Activated CD4-positive, alpha-beta T cell treated with anti-CD3 and anti-CD28 coated beads, Interleukin-2, amount 10 ng/mL, durations not matched to agents 7 days and 5 days (primary cell): Measurements from ENCODE around the gene PSG7. TPM values are rescaled to one million over a fixed set of nuclear protein-coding genes. Genes with fewer than 3 reads are reported as not detected.
"Not testable (repeated sequence)": the region's sequence is repeated elsewhere in the genome, so short reads cannot be mapped to it uniquely, and the experiment has no call there.

Experiments used
- CTCF ChIA-PET: fragments of 350-600 bp; sonication (Branson Sonifier 250); formaldehyde crosslinking; loops from one replicate; lab custom pipeline; 2021; ENCODE audit warnings: antibody characterized with exemption; lab: Charles Lee
- POLR2A ChIA-PET: fragments of 350-600 bp; sonication (Branson Sonifier 250); formaldehyde crosslinking; loops from one replicate; lab custom pipeline; 2021; ENCODE audit warnings: antibody characterized with exemption; lab: Charles Lee
- DNase-seq: peaks from one replicate; pipeline ENCODE4 v3.0.0-alpha.2; 2020
- H3K27ac Mint-ChIP-seq: one replicate; pipeline ENCODE4 v1.8.0; 2021; ENCODE audit warnings: mild to moderate bottlenecking, moderate library complexity, mixed read lengths
- H3K27me3 Mint-ChIP-seq: one replicate; pipeline ENCODE4 v1.8.0; 2021; ENCODE audit warnings: mixed read lengths
- H3K36me3 Mint-ChIP-seq: one replicate; pipeline ENCODE4 v1.8.0; 2021; ENCODE audit warnings: low read depth, mixed read lengths
- H3K4me1 Mint-ChIP-seq: one replicate; pipeline ENCODE4 v1.8.0; 2021; ENCODE audit warnings: mixed read lengths
- H3K4me3 Mint-ChIP-seq: one replicate; pipeline ENCODE4 v1.8.0; 2021; ENCODE audit warnings: mild to moderate bottlenecking, moderate library complexity, mixed read lengths
- H3K9me3 Mint-ChIP-seq: one replicate; pipeline ENCODE4 v1.8.0; 2021; ENCODE audit warnings: mixed read lengths
- total RNA-seq, 2 experiments: library from RNA; stranded (reverse); gene quantifications; one replicate each; pipeline ENCODE4 v1.2.3, GENCODE V29; 2021

The PSG7 gene
- total RNA-seq, 2 experiments from 2014 or later: not detected

DNA sequence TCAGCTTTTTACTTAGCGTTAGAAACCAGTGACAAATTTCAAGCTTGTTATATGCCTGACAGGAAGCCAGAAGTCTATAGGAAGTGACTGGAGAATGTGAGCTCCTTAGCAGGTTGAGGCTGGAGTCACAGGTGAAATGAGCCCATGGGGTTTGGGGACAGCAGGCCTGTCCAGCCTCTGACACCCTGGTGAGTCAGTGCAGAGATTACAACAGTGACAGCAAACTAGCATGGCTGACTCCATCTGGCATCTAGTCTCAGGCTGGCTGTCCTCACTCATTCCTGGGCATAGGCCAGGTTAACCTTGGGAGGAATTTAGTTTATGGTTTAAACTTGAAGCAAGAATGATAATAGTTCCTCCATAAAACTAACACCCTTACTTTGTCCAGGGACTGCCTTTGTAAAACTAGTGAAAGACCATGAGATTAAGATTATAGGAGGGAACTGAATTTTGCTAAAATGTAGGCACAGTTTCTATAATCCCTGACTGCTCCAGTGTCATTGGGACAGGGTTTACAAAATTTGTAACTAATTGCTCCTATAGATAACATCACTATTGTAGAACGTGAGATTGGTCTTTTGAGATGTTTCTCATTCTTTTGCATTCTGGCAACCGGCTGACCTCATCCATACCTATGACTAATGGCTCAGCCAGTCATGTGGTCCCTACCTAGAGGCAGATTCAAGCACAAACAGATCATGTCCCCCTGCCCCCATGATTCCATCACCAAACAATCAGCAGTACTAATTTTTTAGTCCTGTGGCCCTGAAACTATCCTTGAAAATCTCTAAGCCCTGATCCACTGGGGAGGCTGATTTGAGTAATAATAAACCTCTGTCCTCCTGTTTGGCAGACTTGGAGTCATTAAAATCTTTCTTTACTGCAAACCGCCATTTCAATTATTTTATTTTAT lies 61.9 kb downstream of the PSG7 start:
- H3K4me3 Mint-ChIP-seq, H3K36me3 Mint-ChIP-seq, H3K27ac Mint-ChIP-seq, H3K4me1 Mint-ChIP-seq, CTCF ChIA-PET, DNase-seq, POLR2A ChIA-PET, H3K27me3 Mint-ChIP-seq, H3K9me3 Mint-ChIP-seq: not testable (repeated sequence)

DNA sequence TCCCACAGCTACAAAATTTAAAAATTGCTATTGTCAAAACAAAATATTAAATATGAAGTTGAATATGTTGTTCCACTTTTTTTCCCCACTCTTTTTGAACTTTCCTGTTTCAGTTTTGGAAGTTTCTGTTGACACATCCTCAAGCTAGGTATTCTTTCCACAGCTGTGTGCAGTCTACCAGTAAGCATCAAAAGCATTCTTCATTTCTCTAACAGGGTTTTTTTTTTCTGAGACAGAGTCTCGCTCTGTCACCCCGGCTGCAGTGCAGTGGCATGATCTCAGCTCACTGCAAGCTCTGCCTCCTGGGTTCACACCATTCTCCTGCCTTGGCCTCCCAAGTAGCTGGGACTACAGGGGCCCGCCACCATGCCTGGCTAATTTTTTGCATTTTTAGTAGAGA lies 62.9 kb downstream of the PSG7 start:
- CTCF ChIA-PET: interaction anchor here (0.6 kb wide), 1 partner anchor 111 kb away, joined by 3 read pairs; no protein-coding TSS in a partner anchor
- H3K27me3 Mint-ChIP-seq, H3K4me3 Mint-ChIP-seq, H3K9me3 Mint-ChIP-seq, H3K4me1 Mint-ChIP-seq, H3K36me3 Mint-ChIP-seq, H3K27ac Mint-ChIP-seq, DNase-seq, POLR2A ChIA-PET: not testable (repeated sequence)

Other genes starting within 250 kb of the PSG7 start
- not detected for gene PSG3, start 196.7 kb downstream of the PSG7 start, total RNA-seq
- gene PSG8, start 171.5 kb downstream of the PSG7 start, total RNA-seq: not detected
- not detected for gene PSG1, start 57.5 kb downstream of the PSG7 start, total RNA-seq
- not detected for gene PSG6, start 19.3 kb downstream of the PSG7 start, total RNA-seq
- gene PSG11, start 89.3 kb upstream of the PSG7 start, total RNA-seq: not detected
- gene PSG2, start 145.5 kb upstream of the PSG7 start, total RNA-seq: not detected
- gene PSG5, start 249.3 kb upstream of the PSG7 start, total RNA-seq: not detected